GM15510 (cell line): ENCODE results near the gene STPG3.
A peak's percentile ranks its signal among the peaks of the same experiment; 100 is the strongest.

Experiments
- POLR2A ChIP-seq: IDR thresholded peaks from 3 replicates; pipeline ENCODE4 v1.6.1; 2011; ENCODE audit warnings: borderline replicate concordance; ENCODE audit not compliant: insufficient read length; ENCODE audit errors: extremely low read depth

Gene STPG3

DNA sequence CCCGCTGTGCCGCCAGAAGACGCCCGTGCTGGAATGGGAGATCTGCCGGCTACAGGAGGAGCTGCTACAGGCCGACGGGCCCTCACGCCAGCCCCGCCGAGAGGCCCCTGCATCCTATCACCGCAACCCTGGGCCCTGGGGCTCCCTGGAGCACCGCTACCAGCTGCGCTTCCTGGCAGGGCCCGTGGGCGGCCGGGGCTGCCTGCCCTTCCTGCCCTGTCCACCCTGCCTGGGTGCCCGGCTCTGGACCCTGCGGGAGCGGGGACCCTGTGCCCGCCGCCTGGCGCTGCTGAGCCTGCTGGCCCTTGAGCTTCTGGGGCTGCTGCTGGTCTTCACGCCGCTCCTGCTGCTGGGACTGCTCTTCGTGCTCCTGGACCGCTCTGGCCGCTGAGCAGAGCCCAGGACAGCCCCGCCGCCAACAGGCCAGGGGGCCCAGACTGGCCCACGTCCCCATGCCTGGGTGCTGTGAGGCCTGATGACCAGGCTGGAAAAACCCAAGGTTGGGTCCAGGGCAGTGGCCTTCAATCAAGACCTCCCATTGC, 32.8 kb upstream of the STPG3 start:
- TF ChIP-seq POLR2A, result no peak

DNA sequence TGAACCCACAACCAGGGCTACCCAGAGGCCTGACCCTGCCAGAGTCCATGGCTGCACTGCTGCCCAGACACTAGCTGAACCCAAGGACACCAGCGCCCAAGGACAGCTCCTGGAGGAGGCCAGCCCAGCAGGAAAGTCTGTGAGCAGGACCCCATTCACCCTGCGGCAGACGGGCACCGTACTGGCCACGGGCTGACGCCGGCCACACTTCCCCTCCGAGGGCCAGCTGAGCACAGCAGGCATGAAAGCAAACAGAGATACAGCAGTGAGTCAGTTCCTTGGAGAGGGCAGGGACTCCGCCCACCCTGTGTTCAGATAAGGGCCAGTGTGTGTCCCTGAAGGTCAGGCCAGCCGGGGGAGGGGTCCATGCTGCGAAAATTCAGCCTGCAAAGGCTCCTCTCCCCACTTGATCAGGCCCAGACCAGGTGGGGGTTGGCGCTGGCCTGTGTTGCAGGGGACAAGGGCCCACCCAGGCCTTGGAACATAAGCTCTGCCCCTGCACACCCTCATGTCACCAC, 32.3 kb upstream of the STPG3 start:
- TF ChIP-seq POLR2A, result no peak

DNA sequence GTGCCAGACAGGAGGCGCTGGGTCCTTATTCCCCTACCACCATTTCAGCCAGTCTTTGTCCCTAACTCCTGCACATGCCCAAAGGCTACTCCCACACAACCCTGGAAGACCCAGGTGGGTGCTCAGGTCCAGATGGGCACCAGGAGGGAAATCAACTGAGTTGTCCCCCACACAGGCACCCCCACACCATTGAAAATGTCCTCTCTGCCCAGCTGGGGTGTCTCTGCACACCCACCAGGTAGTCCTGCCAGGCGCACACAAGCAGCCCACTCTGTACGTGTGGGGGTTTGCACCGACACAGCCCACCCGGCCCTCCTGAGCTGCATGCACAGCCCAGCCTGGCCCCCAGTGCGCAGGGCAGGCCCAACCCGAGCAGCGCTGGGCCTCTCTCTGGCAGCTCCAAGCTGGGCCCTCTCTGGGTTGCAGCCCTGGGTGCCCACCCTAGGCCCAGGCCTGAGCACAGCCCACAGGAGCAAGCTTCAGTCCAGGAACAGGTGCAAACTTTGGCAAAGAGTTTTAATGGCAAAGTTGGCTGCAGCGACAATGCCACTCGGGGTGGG, 31.2 kb upstream of the STPG3 start:
- no peak for TF ChIP-seq POLR2A

DNA sequence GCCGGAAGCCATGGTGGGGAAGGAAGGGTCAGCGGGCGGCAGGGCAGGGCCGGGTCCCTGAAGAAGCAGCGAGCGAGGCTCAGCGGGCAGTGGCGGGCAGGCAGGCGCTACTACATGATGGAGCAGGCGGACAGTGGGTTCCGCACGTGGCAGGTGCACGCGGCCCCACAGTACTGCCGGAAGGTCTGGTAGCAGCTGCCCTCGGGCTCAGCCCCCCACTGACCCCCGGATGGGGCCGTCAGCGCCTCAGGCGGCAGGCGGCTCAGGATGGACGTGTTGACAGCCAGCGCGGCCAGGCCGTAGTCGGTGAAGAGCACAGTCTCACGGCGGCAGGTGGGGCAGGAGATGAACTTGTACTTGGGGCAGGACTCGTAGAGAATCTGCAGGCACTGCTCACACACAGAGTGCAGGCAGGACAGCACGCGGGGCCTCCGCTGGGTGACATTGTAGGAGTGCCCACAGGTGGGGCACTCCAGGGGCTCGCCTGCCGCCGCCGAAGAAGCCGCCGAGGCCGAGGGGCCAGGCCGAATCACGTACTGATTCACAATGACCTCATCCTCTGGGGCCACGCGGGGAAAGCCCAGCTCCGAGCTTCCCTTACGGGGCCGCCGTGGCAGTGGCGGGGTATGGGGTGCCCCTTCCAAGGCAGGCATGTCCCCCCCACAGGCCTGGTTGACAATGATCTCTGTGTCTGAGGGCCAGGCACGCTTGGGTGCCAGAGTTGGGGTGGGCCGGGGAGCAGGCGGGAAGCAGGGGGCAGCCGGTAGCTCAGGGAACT, 30.6 kb upstream of the STPG3 start:
- no peak for TF ChIP-seq POLR2A

DNA sequence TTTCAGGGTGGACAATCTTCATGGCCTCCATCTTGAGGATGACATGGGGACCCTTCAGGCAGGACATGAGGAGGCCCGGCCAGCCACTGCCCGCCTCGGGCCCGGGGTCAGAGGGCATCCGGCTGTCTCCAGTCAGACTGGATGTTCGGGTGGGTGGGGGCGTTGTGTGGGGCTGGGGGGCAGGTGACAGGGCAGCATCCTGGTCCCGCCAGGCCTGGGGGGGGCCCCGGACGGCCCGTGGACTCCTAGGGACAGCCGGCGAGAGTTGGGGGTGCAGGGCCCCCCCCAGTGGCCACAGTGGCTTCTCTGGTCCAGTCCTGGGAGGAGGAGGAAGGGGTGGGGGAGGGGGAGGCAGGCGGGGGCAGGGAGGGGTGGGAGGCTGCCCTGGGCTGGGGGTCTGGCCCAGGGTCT, 30.0 kb upstream of the STPG3 start:
- no peak for TF ChIP-seq POLR2A

DNA sequence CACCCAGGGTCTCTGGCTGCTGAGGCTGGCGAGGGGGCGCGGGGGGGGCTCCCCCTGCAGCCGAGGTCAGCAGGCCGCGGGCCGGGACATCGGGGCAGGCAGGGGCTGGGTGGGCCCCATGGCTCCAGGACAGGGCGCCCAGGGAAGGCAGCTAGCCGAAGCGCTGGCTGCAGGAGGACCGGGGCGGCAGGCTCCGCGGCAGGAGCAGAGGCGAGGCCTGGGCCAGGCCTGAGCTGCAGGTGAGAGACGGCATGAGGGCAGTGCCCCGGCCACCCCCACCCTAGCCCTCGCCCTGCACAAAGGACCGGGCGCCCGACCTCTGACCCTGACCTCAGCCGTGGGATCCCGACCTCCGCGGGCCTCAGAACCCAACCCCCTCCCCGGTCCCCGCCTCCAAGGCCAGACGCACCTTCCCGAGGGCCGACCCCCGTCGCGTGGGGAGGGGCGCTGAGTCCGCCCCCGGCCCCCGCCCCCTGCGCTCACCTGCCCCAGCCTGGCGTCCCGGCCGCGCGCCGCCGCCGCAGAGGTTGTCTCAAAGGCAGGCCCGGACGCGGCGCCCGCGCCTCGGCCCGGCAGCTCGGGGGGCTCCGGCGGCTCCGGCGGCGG, 29.5 kb upstream of the STPG3 start:
- no peak for TF ChIP-seq POLR2A

DNA sequence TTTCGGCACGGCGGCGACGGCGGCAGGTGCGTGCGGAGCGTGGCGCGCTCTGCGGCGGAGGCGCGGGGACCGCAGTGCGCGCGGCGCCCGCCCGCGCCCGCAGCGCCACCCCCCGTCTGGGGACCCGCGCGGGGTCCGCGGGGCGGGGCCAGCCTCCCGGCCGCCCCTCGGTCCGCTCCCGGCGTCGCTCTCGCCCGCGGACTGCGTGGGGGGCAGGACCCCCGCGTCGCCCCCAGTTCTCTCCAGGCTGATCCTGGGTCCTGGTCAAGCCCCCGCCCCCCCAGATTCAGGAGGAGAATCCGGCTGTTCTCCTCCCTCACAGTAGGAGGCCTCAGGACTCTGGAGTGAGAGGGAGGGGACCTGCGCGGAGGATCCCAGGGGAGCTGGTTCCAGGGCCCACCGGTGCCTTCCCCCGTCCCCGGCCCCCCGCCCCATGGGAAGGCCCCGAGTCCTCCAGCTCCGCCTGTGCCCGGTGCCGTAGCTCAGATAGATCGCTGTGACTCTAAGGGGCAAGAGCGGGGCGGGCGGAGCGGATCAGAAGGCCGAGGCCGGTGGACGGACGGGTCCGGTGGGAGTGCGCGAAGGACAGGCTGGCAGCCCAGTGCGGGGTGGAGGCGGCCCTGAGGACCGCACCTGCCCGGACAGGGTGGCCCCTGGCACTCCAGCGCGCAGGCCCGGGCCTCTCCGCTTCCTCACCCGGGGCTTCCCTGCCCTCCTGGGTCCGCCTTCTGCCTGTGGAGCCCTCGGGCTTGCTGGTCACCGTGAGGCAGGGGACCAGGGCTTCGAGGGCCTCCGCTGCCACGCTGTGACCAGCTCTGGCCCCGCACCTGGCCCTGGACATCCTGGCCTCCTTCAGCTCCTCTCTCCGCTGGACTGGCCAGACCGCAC, 28.7 kb upstream of the STPG3 start, which contains the start of gene RNF208:
Gene RNF208, minus strand, starts transcription at position 51 of the 888 bp plus-strand sequence. CDS start 1,028 bp downstream, outside the sequence.
- TF ChIP-seq POLR2A, result no peak

DNA sequence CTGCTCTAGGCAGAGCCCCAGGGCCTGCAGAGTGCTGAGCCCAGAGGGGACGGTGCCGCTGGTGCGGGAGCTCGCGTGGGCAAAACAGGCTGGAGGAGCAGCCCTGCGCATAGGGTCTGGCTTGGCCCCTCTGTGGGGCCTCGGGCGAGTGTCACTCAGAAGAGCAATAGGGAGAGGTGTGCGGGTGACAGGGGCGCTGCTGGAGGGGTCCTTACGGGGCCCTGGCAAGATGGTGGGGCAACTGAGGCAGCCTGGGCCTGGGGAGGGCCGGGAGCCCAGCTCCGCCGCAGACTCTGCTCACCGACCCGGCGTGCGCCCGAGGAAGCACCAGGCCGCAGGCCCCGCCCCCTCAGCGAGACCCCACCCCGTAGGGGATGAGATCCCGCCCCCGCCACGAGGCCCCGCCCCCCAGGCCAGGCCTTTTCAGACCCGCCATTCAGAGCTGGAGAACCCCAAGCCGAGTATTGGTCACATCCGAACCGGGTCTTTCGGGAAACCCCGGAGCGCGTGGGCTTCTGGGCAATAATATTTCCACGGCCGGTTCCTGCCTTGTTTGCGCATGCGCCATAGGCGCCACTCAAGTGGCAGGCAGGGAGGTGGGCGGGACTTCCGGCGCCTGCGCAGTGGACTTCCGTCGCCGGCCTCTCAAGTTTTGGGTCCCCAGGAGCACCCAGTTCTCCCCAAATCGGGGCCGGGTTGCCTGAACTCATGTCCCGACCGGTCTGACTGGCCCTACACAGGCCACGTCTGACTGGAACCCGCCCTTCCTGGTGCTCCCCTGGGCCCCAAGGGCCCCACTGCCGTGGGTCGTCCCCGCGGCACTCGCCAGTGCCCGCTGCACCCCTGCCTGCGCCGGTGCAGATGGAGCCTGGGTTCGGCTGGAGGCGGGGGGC, 27.8 kb upstream of the STPG3 start:
- TF ChIP-seq POLR2A, result peak; percentile 74

DNA sequence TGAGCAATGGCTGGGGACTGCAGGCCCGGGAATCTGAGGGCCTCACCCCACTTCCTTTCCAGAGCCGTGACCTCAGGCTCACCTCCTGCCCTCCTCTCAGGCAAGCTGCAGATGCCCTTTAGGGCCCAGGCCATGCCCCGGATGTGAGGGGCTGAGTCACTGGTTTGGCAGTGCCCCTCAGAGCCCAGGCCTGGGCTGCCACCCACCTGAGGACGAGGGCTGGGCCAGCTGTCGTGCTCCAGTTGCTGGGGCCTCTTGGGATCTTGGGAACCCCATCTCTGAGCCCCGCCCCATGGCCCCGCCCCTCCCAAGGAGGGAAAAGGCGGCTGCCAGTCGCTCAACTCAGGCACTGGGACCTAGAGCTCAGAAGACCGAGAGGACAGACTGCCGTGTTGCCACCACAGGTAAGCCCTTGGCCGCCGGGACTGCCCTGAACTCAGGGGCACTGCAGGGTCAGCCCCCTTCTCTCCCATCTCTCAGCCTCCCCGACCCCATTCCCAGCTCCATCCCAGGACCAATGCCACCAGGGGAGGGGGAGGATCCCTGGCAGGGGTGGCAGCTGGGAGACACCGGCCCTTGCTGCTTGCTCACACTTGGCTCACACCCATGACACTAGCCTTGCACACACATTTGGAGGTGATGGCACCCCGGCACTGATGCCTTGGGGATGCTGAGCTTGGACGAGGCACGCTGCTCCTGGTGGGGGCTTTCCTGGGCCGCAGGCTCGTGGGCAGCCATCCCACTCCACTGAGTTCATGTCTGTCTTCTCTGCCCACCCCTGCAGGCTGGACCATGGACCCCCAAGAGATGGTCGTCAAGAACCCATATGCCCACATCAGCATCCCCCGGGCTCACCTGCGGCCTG, 26.0 kb upstream of the STPG3 start, which contains the start of gene CYSRT1:
Gene CYSRT1, plus strand, starts transcription at position 345 of the 865 bp plus-strand sequence. Its CDS starts 448 bp downstream, at position 793.
- no peak for TF ChIP-seq POLR2A

DNA sequence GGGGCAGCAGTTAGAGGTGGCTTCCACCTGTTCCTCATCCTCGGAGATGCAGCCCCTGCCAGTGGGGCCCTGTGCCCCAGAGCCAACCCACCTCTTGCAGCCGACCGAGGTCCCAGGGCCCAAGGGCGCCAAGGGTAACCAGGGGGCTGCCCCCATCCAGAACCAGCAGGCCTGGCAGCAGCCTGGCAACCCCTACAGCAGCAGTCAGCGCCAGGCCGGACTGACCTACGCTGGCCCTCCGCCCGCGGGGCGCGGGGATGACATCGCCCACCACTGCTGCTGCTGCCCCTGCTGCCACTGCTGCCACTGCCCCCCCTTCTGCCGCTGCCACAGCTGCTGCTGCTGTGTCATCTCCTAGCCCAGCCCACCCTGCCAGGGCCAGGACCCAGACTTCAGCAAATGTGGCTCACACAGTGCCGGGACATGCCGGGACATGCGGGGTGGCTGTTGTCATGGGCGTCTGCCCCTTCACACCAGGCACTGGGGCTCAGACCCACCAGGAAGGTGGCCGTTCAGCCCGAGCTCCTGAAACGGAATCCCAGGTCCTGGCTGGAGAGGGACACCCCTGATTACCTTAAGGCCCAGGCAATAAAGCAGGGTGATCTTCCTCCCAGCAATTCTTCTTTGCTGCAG, 25.3 kb upstream of the STPG3 start:
- TF ChIP-seq POLR2A, result no peak

DNA sequence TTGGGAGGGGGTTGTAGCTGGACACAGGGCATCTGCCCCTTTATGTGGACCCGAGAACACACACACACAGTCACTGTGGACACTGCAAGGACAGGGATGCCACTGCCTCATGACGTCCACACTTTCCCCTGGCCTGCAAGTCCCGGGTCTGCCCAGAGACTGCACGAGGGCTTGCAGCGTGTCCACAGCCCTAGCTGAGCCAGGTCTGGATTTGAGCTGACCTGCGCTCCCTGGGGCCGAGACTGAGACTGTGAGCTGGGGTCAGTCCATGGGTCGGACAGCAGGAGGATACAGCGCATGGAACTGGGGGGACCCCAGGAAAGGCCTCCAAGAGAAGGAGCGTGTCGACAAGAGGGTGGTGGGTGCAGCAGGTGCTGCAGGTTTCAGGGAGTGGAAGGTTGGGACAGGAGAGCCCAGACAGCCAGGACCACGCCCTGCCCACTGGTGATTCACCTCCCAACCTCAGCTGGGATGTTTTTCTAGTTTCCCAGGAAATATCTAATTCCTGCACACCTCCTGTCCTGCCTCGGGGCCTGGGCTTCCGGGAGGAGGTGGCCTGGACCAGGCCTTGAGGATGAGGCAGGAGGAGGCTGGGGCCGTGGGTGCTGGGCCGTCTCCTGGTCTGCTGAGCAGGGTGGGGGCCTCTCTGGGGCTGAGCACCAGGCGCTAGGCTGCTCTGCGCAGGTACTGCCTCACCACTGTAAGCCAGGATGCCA, 24.6 kb upstream of the STPG3 start:
- no peak for TF ChIP-seq POLR2A
